GM12892 (cell line): ENCODE data around the gene UTP3.

Experiments
- DNase-seq: peaks from one replicate; pipeline ENCODE4 v3.0.0; 2011; ENCODE audit not compliant: insufficient read length
- FAIRE-seq: peaks from 2 replicates; lab custom pipeline; 2011; peaks lifted over from hg19 to GRCh38; lab: Jason Lieb, UNC
- POLR2A ChIP-seq: IDR thresholded peaks from 2 replicates; pipeline ENCODE4 v1.6.1; 2011; ENCODE audit warnings: low read depth, low read length, control low read depth
- POLR2AphosphoS5 ChIP-seq: IDR thresholded peaks from 2 replicates; pipeline ENCODE4 v1.6.1; 2011; ENCODE audit warnings: low read depth, low read length, control low read depth
- TAF1 ChIP-seq: IDR thresholded peaks from 2 replicates; pipeline ENCODE4 v1.6.1; 2011; ENCODE audit warnings: low read depth, mild to moderate bottlenecking, control low read depth, low read length, borderline replicate concordance

UTP3 gene

GRCh38 chr4:70709611-70710205 lies 21.4 kb downstream of the UTP3 start:
- no peak for DNase-seq
- FAIRE-seq, result no peak
- TF ChIP-seq POLR2A (no peak), TAF1 (no peak), POLR2AphosphoS5 (no peak)

- TF ChIP-seq POLR2AphosphoS5, result no peak
- no peak for TF ChIP-seq POLR2A
- TF ChIP-seq TAF1, result no peak
- DNase-seq, result no peak
- FAIRE-seq, result no peak
Observed at GRCh38 chr4:70711599-70711998, 23.3 kb downstream of the UTP3 start.

- DNase-seq (no peak), FAIRE-seq (peak; percentile 5)
- TF ChIP-seq POLR2A (no peak), TAF1 (no peak), POLR2AphosphoS5 (no peak)
Observed at GRCh38 chr4:70712150-70712549, 23.8 kb downstream of the UTP3 start.

GRCh38 chr4:70712604-70713452 lies 24.5 kb downstream of the UTP3 start:
- TF ChIP-seq POLR2AphosphoS5 (no peak), POLR2A (no peak), TAF1 (no peak)
- FAIRE-seq, result no peak
- DNase-seq, result no peak

GRCh38 chr4:70713453-70714078 lies 25.2 kb downstream of the UTP3 start:
- no peak for DNase-seq
- TF ChIP-seq TAF1 (no peak), POLR2A (no peak)
- peak; percentile 83 for FAIRE-seq

- peak; percentile 75 for FAIRE-seq
- DNase-seq, result no peak
- no peak for TF ChIP-seq POLR2AphosphoS5
- TF ChIP-seq POLR2A, result no peak
- TF ChIP-seq TAF1, result no peak
Observed at GRCh38 chr4:70714079-70714887, 26.0 kb downstream of the UTP3 start.

- FAIRE-seq, result no peak
- no peak for TF ChIP-seq TAF1
- no peak for TF ChIP-seq POLR2A
- TF ChIP-seq POLR2AphosphoS5, result no peak
Observed at GRCh38 chr4:70715097-70715496, 26.8 kb downstream of the UTP3 start.

GRCh38 chr4:70718811-70719604 lies 30.7 kb downstream of the UTP3 start:
- FAIRE-seq (no peak), DNase-seq (no peak)
- no peak for TF ChIP-seq TAF1
- TF ChIP-seq POLR2AphosphoS5, result no peak
- TF ChIP-seq POLR2A, result no peak

More at GRCh38 chr4:70715097-70715496, 26.8 kb downstream of the UTP3 start:
- no peak for DNase-seq

- FAIRE-seq (no peak), DNase-seq (no peak)
- TF ChIP-seq TAF1, result no peak
- TF ChIP-seq POLR2A, result no peak
- TF ChIP-seq POLR2AphosphoS5, result no peak
Observed at GRCh38 chr4:70721747-70722146, 33.4 kb downstream of the UTP3 start, which contains the start of gene RUFY3. TSS of gene RUFY3 (plus strand) at chr4:70721964. CDS start at chr4:70722574, 610 bp downstream.

- TF ChIP-seq POLR2A (no peak), POLR2AphosphoS5 (no peak), TAF1 (no peak)
- DNase-seq (no peak), FAIRE-seq (no peak)
Observed at GRCh38 chr4:70722199-70722791, 34.0 kb downstream of the UTP3 start.
